CD1c-positive myeloid dendritic cell (primary cell): ENCODE results near the gene GRIFIN.

Experiments
- DNase-seq: peaks from one replicate; pipeline ENCODE4 v3.0.0-alpha.2; 2016; ENCODE audit errors: extremely low spot score

GRIFIN gene

DNA sequence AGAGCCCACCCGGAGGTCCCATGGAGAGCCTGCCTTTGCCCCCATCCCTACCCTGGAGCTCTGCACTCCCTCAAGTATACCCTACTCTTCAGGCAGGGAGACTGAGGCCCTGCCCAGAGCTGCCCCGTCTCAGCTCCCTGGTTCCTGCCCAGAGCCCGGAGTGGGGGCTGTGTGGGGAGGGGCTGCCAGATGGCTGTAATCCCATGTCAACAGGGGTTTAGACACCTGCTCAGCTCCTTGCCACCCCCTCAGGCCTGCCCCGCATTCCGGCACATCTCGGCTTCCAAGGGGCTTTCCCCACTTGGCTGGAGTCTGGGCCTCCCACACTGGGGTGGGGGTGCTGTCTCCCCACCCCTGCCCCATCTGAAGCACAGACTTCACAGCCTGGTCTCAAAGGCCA, 22.5 kb upstream of the GRIFIN start:
- DNase-seq = no peak

DNA sequence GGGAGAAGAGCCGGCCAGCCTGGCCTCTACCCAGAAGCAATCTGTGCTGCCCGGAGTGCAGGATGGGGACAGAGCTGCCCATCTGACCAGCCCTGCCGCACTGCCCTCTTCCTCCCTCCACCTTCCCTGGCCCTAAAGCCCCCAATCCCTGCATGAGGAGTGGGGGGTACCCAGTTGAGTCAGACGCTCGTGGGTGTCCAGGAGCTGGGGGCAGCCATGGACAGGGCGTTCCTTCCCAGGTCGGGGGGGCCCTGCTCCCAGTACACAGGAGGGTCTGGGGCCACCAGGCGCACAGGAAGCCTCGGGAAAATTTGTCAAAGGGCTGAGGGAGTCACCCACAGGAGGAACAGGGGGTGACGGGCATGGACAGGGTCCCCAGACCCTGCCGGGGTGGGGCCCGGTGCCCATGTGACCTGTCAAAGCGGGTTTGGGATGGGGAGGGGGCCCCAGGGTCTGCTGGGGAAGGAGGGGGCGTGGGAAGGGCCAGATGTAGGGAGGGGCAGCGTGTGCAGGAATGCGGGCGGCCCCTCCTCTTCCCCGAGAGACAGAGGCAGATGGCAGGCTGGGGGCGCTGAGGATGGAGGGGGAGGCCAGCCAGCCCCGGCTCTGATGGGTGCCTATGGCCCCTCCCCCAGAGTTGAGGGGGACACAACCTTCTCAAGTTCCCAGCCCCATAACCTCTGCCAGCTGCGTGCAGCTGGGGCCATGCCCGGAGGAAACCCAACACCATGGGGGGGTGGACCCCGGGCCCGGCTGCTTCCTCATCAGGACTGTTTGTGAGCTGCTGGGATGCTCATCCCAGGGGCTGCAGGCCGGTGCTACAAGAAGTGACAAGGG, 21.5 kb upstream of the GRIFIN start:
- DNase-seq = no peak

DNA sequence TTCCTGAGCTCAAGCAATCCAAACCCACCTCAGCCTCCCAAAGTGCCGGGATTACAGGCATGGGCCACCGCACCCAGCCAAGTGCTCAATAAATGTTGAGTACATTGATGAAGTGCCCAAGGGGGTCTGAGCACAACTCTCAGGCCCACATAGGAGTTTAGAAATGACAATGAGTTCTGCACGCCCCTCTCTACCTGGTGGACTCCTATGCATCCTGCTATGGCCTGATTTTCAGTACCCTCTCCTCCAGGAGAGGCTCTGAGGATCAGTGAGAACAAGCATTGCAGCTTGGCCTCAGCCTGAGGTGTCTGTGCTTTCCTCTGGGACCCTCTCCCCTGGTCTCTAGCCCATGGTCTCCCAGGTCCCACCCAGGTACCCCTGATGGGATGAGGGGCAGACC, 20.9 kb upstream of the GRIFIN start:
- no peak for DNase-seq

DNA sequence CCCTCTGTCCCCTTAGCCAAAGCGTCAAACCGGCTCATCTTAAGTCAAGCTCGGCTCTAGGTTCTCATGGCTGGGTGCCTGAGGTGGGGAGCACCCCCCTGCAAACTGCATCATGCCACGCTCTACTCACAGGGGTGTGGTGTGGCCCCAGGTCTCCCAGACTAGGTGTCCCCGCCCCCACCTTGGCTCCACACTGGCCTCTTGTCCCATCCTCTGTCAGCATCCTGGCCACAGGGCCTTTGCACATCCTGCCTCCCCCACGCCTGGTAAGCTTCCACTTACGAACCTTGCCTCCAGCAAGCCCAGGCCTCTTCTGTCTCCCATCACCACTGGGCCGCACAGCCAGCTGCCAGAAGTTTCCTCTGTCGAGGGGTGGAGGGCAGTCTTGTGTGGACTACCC, 20.2 kb upstream of the GRIFIN start:
- DNase-seq = no peak

DNA sequence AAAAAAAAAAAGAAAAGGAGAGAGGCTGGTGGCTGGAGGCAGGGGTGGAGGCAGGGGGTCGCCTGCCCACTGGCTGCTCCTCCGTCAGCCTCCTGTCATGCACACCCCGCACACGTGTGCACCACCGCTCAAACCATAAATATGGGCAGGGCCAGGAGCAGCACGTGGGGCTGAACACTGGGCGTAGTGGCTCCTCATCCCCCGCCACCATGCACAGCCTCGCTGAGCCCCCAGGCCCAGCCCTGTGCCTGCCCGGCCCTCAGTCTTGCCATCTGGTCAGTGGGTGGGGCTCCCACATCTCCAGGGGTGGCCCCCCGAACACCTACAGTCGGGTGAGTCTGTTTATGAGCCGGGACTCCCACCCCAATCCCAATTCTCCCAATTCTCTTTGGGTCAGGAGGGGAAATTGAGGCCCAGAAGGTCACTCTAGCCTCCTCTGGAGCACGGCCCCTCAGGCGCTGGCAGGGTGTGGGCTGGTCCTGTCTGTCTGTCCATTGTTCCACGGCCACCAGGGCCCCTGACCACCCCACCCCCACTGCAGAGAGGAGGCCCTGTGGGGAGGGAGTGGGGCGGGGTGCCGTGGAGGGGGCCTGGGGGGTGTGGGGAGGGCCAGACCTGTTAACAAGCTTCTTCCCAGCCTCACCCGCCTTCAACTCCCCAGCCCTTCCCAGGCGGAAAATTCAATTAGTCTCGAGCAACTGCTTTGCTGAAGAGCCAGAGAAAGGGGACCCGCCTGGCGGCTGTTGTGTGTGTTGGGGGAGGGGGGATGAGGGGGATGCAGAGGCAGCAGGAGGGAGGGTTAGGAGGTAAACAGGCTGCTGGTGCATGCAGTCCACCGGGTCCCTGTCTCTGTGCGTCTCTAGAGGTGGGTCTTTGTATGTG, 19.5 kb upstream of the GRIFIN start:
- DNase-seq = no peak

DNA sequence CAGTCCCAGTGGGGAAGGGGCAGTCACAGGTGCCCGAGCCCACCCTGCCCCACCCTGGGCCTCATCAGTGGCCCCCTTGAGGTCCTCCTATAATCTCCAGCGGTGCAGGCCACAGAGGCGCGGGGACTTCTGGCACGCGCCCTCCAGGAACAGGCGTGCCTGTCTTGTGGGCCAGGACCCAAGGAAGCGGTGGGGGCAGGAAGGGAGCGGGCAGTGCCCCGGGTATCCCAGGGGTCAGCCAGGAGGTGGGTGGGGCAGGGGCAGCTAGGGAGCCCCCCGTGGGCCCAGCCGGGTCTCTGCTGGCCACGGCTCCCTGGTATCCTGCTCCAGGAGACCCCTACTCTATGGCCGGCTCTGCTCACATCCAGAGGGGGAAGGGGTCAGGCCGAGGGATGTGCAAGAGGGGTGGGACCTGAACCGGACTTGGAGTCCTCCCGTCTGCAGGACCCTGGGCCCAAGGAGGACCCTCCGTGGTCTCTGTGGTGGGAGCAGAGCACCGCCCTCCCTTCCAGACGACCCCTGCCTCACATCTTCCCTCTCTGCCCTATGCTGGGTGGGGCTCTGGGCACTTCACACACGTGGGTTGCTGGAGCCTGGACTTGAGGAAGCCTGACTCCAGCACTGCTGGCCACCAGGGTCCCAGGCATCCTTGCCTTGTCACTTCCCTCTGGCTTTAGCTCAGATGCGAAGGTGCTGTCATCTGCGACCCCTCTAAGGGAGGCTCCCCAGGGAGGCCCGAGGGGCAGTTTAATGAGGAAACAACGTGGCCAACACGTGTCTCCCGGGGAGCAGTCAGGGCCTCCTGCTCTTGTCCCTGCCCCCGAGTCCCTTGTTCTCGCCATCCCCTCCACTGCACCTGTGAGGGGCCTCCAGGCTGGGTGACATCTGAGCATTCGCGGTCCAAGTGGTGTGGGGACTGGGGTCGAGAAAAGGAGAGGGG, 18.3 kb upstream of the GRIFIN start:
- no peak for DNase-seq

DNA sequence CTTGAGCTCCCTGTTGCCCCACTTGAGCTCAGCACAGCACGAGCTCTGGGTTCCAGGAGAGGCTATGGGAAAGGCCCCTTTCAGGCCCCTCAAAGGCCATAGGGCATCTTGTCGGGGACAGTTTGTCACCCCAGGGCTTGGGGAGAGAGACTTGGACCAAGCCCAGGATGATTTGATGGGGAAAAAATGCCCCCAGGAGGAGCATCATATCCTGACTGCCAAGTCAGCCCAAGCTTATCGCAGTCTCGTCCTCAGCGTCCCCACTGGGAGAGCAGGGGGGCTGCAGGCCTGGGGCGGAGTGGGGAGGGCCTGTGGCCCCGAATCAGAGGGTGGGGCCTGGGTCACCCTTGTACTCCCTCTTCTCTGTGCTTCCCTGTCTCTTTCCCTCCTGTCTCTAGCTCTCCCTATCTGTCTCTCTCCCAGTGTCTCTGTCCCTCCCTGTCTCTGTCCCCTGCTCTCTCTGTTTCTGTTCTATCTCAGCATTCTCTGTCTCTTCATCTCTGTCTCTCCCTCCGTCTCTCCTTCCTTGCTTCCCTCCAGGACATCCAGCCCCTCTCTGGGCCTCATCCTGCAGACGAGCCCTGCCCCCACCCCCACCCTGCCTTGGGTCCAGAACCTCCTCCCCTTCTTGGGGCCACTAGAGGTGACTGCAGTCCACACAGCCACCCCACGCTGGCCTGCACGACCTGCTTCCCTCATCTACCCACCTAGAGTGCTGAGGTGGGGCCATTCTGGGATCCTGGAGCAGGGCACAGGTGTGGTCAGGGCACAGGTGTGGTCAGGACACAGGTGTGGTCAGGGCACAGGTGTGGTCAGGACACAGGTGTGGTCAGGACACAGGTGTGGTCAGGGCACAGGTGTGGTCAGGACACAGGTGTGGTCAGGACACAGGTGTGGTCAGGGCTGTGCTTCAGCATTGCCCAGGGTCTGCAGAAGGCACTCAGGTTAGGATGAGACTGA, 17.3 kb upstream of the GRIFIN start:
- DNase-seq = no peak

DNA sequence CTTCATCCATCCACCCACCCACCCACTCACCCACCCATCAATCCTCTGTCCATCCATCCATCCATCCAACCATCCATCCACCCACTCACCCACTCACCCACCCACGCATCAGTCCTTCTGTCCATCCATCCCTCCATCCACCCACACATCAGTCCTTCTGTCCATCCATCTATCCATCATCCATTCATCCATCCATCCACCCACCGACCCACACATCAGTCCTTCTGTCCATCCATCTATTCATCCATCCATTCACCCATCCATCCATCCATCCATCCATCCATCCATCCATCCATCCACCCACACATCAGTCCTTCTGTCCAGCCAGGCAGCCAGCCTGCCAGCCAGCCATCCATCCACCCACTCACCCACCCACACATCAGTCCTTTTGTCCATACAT, 15.8 kb upstream of the GRIFIN start:
- no peak for DNase-seq

DNA sequence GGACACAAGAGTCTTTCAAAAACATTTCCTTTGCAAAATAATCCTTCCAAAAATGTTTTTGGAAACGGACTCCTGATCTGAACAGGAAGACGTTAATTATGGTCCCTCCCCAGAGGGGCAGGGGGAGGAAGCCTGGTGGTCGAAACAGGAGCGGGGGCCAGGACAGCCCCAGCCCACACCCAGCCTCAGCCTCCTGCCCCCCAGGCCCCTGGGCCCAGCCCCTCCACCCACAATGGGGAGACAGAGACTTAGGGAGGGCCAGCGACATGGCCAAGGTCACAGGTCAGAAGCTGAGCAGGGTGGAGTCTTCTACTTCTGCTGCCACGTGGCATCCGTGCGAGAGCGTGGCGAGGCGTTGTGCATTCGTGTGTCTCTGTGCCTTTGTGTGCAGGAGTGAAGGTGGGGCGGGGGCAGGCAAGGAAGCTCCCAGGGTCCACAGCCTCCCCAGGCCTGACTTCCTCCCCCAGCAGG, 14.0 kb upstream of the GRIFIN start:
- no peak for DNase-seq

DNA sequence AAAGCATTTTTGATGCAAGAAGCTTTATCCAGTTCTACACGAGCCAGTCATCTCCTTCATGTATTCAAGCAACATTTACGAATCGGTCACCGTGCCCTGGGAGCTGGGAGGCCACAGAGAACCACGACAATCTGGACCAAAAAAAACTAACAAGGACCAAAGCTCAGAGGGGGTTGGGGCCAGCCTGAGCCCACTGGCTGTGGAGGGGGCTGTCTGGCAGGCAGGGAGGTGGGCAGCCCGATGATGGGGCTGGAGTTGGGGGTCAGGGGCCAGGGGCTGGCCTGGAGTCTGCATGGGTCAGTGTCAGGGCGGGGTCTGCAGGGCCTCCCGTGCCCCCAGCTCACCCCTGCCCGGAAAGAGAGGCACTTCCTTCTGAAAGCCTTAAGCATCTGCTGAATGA, 12.5 kb upstream of the GRIFIN start:
- DNase-seq = no peak

DNA sequence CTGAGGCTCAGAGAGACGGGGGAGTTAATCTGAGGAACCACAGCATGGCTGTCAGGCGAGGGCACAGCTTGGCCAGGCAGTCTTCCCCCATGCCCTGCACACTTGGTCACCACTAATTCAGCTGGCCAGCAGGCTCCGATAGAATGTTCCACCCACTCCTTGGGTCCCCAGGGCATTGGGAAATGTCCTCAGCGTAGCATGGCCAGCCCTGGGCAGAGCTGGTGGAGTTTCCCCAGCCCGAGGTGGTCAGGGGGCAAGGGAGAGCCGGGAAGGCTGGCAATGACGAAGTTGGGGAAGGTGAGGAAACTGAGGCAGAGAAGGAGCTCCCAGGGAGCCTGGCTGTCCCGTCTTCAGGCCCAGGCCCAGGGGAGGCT, 12.1 kb upstream of the GRIFIN start:
- no peak for DNase-seq

DNA sequence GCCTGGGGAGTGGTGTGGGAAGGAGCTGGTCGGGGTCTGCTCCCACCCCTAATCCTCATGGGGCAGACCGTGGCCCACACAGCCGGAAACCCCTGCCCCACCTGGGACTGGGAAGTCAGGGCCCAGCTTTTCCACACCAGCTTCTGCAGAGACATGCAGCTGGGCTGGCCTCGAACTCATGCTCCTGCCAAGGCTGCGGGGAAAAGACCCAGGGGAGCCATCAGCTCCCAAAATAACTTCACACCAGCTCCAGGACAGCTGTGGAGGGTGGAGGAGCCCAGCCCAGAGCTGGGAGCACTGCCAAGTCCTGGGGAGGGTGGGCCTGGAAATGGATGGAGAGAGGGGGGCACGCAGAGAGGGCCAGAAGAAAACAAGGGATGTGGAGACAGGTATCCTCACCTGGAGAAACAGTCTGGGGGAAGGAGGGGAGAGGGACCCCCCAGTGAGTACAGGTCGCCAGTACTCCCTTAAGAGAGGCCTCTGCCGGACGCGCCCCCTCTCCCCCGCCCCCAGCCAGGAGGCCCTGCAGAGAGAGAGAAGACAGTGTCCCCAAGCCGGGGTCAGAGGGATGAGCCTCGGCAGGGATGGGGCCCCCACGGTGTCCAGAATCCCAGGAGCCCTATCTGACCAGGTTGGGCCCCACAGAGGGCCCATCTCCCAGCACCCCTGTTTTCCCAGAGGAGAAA, 11.5 kb upstream of the GRIFIN start:
- no peak for DNase-seq

DNA sequence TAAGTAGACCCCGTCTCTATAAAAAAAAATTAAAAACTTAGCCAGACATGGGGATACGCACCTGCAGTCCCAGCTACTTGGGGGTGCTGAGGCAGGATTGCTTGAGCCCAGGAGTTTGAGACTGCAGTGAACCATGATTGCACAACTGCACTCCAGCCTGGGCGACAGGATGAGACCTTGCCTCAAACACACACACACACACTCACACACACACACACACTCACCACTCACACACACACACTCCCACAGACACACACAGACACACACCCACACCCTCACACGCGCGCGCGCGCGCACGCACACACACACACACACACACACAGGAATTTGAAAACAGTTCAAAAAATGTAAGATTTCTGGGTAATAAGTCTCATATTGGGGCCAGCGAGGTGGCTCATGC, 8.7 kb upstream of the GRIFIN start:
- DNase-seq = no peak

DNA sequence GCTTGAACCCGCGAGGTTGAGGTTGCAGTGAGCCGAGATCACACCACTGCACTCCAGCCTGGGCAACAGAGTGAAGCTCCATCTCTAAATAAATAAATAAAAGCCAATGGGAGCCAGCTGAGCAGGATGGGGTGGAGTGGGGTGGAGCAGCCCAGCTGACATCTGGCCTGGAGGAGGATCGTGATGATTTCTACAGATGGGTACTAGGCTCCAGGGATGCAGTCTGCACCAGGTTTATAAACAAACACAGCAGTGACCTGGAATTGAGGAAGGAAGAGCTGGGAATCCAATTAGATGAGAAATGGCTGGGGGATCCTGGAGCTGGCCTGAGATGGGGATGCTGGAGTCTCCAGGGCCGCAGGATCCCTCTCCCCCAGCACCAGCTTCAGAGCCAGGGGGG, 7.3 kb upstream of the GRIFIN start:
- no peak for DNase-seq

DNA sequence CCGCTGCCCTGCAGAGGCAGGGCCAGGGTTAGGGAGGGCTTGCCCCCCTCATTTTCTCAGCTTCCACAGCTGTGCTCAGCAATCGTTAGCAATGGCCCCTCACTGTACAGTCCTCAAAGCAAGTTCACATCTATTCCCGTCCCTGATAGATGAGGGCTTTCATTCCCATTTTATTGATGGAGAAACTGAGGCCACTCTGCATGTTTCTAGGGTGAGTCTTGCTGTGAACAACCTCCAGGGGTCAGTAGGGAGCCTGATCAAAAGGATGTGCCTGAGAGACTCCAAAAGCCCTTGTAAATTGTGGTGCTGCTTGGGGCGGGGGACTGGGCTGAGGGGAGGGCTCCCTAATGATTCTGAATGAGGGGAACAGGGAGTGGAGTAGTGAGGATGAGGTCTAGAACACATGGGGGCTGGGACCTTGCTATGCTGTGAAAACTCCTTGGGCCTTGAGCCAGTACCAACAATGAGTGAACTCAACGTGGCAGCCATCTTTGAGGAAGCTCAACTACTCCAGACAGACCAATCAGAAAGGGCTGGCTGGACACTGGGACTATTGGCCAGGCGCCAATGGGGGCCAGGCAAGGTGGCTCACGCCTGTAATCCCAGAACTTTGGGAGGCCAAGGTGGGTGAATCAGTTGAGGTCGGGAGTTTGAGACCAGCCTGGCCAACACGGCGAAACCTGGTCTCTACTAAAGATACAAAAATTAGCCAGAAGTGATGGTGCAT, 6.7 kb upstream of the GRIFIN start:
- no peak for DNase-seq

DNA sequence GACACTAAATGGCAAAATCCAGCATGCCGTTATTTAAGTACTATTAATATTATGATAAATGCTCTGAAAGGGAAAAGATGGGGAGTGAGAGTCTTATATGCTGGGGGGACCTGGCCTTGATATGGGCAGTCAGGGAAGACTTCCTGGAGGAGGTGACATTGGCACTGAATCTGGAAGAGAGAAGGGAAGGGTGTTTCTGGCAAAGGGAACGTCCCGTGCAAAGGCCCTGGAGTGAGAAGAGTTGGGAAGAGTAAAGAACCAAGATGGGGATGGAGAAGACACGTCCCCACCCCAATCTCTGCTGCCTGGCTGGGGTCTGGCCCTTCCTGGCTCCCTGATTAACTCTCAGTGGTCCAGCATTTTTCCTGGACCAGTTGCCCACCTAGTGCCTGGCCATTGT, 5.0 kb upstream of the GRIFIN start:
- DNase-seq = no peak

DNA sequence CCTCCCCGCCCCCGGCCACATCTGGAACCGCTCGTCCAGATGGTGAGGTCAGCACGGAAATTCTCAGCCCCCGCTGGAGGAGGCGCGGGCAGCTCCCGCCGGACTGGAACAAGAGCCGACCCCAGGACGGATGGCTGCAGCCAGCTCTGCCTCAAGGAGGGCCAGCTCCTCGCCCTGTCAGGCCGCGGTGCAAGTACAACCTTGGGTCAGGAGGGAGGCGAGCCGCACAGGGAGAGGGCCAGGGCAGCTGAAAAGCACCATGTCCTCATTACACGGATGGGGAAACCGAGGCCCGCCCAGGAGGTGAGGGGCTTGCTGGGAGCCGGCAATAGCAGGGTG, 3.8 kb upstream of the GRIFIN start:
- no peak for DNase-seq

DNA sequence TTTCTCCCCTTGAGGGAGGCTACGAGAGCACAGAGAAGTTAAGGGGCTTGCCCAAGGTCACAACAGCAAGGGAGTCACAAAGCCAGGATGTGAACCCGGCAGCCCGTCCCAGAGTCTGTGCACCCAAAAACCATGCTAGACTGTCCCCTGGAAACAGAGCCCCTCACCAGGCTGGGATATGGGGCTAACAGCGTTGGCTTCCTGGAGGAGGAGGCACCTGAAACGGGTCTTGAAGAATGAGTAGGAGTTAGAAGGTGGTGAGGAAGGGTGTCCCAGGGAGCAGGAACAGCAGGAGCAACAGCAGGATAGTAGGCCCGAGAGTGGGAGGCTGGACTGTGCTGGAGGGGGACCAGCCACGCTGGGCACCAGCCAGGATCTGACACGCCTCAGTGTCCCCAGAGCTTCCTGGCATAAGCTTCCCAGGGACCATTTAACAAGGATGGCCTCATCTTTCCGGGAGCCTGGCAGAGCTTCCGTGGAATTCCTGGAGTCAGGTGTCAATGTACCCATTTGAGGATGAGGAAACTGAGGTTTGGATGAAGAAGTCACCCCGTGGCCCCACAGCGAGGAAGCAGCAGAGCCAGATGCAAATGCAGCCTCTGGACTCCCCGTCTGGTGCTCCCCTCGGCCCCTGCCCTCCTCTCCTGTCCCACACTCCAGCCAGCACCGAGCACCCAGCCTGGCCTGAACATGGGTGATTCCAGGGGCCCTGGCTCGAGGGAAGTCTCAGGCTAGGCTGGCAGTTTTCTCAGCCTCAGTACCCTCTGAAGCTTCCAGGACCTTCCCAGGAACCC, 3.3 kb upstream of the GRIFIN start:
- DNase-seq = no peak

DNA sequence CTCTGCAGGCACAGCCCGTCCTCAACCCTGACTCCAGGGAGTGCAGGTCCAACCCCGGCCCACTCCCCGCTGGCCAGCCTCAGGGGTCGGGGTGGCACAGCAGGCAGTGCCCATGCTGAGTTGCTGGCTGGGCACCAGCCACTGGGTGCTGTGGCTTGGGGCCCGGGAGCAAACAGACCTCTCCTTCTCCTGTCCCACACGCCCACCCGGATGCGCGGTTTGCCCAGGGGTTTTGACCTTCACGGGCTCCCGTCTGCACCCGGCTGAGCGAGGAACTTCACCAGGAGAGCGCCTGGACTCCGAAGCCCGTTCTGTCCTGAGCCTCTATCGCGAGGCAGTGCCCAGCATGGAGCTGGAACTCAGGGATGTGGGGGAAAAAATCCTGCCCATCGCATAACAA, 2.6 kb upstream of the GRIFIN start:
- no peak for DNase-seq
